GM19467 (cell line): ENCODE measurements around the gene NANOS1.
A peak's percentile ranks its signal among the peaks of the same experiment; 100 is the strongest.

Experiments
- ATAC-seq: cut with Tn5 transposase; IDR thresholded peaks from one replicate; pipeline ENCODE4 v1.9.1; 2021; ENCODE audit warnings: mild to moderate bottlenecking, moderate library complexity; ENCODE audit not compliant: unreplicated experiment

The NANOS1 gene, protein sequence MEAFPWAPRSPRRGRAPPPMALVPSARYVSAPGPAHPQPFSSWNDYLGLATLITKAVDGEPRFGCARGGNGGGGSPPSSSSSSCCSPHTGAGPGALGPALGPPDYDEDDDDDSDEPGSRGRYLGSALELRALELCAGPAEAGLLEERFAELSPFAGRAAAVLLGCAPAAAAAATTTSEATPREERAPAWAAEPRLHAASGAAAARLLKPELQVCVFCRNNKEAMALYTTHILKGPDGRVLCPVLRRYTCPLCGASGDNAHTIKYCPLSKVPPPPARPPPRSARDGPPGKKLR

DNA sequence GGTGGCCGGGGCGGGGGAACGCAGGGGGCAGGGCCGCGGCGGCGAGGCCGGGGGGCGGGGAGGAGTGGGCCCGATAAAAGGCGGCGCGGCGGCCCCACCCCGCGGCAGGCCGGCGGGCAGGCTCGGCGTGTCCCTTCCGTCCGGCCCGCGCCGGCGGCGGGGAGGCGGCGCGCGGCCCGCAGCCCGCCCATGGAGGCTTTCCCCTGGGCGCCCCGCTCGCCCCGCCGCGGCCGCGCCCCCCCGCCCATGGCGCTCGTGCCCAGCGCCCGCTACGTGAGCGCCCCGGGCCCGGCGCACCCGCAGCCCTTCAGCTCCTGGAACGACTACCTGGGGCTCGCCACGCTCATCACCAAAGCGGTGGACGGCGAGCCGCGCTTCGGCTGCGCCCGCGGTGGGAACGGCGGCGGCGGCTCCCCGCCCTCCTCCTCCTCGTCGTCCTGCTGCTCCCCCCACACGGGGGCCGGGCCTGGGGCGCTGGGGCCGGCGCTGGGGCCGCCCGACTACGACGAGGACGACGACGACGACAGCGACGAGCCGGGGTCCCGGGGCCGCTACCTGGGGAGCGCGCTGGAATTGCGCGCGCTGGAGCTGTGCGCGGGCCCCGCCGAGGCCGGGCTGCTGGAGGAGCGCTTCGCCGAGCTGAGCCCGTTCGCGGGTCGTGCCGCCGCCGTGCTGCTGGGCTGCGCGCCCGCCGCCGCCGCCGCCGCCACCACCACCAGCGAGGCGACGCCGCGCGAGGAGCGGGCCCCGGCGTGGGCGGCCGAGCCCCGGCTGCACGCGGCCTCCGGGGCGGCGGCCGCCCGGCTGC, at the start of gene NANOS1:
NANOS1 (plus strand) TSS at position 102 of the 808 bp plus-strand sequence; CDS start at position 190, 88 bp downstream.
- peak; percentile 19 for ATAC-seq

DNA sequence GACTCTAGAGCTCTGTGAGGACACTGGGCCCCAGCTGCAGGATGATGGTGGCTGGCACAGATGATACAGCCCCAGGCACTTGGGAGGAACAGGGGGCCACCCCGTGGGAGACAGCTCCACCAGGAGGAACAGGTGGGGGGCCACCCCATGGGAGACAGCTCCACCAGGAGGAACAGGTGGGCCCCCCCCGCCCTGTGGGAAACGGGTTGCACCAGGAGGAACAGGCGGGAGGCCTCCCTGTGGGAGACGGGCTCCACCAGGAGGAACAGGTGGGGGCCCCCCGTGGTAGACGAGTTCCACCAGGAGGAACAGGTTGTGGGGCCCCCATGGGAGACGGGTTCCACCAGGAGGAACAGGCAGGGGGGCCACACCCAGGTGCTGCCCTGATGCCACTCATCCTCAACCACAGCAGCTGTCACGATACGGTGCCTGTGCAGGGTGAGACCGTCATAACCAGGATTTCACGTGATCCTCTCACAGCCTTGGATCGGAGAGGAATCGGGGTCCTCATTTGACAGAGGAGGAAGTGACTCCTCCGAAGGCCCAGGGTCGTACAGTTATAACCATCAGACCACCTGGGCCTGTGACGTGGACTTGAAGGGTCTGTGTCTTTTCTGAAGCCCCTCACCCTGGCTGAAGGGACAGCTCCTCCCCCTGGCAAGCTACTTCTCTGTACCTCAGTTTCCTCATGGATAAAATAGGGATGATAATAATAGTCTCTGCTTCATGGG, 49.2 kb upstream of the NANOS1 start:
- ATAC-seq, result no peak

DNA sequence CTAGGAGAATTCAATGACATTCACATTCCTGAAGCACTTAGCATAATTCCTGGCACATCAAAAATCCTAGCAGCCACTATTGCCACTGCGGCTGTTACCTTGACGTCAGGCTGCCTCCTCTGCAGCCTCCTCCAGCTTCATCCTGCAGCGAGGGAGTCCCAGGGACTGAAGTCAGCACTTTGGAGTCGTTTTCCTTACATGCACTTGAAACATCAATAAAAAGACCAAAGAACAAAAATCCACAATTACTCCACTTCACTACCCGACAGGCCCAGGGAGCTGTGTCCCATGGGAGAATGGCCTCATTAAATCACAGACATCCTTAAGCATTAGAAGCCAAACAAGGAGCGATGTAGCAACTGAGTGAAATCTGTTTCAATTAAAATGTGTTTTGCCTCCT, 48.6 kb upstream of the NANOS1 start:
- ATAC-seq, result no peak

DNA sequence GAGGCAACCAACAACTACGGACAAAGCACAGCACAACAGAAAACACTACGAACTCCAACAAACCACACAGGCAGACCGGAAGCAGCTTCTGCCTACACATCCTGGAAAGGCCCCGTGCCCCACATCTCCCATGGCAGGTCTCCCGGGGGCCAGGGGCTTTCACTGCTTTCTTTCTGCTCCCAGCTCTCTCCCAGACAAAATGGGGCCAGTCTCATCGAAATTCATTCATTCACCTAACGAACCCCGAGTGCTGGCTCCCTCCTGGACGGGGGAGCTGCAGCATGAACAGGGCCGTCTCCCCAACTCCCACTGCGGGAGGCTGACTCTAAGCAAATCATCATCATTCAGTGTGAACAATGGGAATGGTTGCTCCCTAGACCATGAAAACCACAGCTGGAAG, 47.6 kb upstream of the NANOS1 start:
- no peak for ATAC-seq

- no peak for ATAC-seq
Observed at GRCh38 chr10:118982366-118982765, 47.1 kb upstream of the NANOS1 start.

DNA sequence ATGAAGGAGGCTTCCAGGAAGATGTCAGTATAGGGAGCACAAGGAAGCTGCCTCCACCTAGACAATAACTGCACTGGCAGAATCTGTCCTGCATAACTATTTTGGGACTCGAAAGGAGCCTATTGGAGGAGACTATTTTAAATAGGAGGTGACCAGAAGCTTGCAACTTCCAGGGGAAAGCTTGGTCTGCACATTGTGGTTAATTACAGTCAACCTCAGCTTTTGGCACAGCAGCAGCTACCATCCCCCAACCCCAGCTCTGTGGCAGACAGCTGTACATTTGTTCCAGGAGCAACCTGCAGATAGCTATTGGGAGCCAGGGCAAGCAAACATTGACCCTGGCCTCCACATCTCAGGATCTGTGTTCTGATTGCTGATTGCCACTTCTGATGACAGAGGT, 46.3 kb upstream of the NANOS1 start:
- no peak for ATAC-seq

GRCh38 chr10:118985576-118985975, 43.9 kb upstream of the NANOS1 start:
- no peak for ATAC-seq

- peak; percentile 79 for ATAC-seq
Observed at GRCh38 chr10:118986815-118987790, 42.4 kb upstream of the NANOS1 start.

- no peak for ATAC-seq
Observed at GRCh38 chr10:118990326-118990725, 39.2 kb upstream of the NANOS1 start.

- no peak for ATAC-seq
Observed at GRCh38 chr10:118992496-118992895, 37.0 kb upstream of the NANOS1 start.

GRCh38 chr10:118993214-118993613, 36.3 kb upstream of the NANOS1 start:
- no peak for ATAC-seq

- ATAC-seq, result no peak
Observed at GRCh38 chr10:118994321-118994720, 35.2 kb upstream of the NANOS1 start.

DNA sequence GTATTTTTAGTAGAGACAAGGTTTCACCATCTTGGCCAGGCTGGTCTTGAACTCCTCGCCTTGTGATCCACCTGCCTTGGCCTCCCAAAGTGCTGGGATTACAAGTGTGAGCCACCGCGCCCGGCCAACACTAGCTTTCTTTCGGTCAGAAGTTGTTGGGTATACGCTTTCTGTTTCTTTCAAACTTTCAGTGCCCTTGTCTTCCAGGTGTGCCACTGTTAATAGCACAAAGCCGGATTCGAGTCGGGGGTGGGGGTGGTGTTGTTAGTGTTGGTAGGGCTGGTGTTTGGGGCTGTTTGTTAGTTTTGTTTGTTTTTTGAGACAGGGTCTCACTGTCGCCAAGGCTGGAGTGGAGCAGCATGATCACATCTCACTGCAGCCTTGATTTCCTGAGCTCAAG, 33.8 kb upstream of the NANOS1 start:
- ATAC-seq, result no peak

DNA sequence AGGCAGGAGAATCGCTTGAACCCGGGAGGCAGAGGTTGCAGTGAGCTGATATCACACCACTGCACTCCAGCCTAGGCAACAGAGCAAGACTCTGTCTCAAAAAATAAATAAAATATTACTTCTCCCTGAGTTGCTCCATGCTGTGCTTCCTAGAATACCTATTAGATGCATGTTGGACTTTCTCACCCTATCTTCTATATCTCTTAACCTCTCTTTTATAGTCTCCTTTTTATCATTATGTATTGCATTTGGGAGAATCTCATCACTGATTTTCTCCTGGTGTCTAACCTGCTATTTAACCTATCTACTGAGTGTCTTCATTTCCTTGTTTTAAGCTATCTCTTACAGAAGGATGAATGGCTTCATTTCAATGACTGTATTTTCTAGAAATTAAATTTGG, 32.1 kb upstream of the NANOS1 start:
- no peak for ATAC-seq

GRCh38 chr10:118998183-118998582, 31.3 kb upstream of the NANOS1 start:
- ATAC-seq, result no peak

DNA sequence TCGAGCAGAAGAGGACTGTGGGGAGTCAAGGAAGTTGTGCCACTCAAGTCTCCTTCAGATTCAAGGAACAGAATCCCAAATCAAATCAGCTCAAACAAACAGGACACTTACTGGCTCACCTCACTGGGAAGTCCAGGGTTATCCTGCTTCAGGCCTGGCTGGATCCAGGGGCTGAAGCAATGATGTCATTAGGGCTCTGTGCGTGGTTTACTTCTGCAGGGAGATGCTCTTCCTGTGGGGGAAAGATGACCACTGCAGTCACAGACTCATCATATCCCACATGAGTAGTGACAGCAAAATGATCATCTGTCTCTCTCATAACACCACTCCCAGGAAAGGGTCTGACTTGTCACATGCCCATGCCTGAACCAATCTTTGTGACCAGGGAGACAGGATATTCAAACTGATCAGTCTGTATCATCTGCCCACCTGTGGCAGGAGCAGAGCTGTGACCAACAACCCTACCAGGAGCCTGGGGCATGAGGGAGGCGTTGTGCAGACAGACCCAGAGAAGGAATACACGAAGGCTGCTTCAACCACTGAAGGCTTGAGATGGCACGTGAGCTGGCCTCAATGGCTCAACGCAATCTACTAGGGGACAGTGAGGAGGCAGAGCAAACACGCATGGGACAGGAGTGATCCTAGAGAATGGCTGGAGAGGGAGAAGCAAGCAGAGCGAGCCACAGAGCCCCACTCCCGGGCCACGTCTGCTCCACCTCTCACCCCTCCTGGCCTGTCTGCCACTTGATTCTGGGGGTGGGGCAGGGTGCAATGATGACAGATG, 27.6 kb upstream of the NANOS1 start:
- ATAC-seq, result no peak

GRCh38 chr10:119003572-119004289, 25.8 kb upstream of the NANOS1 start:
- no peak for ATAC-seq

GRCh38 chr10:119005362-119006043, 24.0 kb upstream of the NANOS1 start:
- no peak for ATAC-seq
